MCF 10A (cell line): ENCODE results near the gene SYPL1. TPM values are rescaled to one million over a fixed set of nuclear protein-coding genes. Genes with fewer than 3 reads are reported as not detected.

Experiments
- BruUV-seq: library from RNA; stranded (reverse); fragments of 400-500 nt; replicated peaks from 2 replicates; lab custom pipeline; 2021; lab: Mats Ljungman, UMichigan
- CTCF ChIA-PET: fragments of 300-600 bp; sonication (Branson Sonifier 250); formaldehyde crosslinking; extraction: SDS; loops from one replicate; lab custom pipeline; 2021; ENCODE audit warnings: antibody characterized with exemption, inconsistent platforms; lab: Yijun Ruan, JAX
- POLR2A ChIA-PET: fragments of 300-600, 350-650 bp; sonication (Branson Sonifier 250); formaldehyde crosslinking; extraction: SDS; loops from one replicate; lab custom pipeline; 2020; ENCODE audit warnings: antibody characterized with exemption, inconsistent platforms; lab: Yijun Ruan, JAX
- DNase-seq: peaks from one replicate; pipeline ENCODE4 v3.0.0-alpha.2; 2018; ENCODE audit not compliant: unreplicated experiment
- H3K27ac Mint-ChIP-seq: one replicate; pipeline ENCODE4 v1.8.0; 2022; ENCODE audit warnings: mild to moderate bottlenecking, low read depth, mixed read lengths; ENCODE audit not compliant: unreplicated experiment
- H3K27me3 Mint-ChIP-seq: one replicate; pipeline ENCODE4 v1.8.0; 2022; ENCODE audit warnings: mixed read lengths; ENCODE audit not compliant: insufficient read depth, unreplicated experiment
- H3K36me3 Mint-ChIP-seq: one replicate; pipeline ENCODE4 v1.8.0; 2022; ENCODE audit warnings: mild to moderate bottlenecking, moderate library complexity, mixed read lengths; ENCODE audit not compliant: insufficient read depth, unreplicated experiment
- H3K4me1 Mint-ChIP-seq: one replicate; pipeline ENCODE4 v1.8.0; 2022; ENCODE audit warnings: mixed read lengths; ENCODE audit not compliant: insufficient read depth, unreplicated experiment
- H3K4me3 Mint-ChIP-seq: one replicate; pipeline ENCODE4 v1.8.0; 2022; ENCODE audit warnings: mild to moderate bottlenecking, moderate library complexity, mixed read lengths; ENCODE audit not compliant: unreplicated experiment
- H3K9me3 Mint-ChIP-seq: one replicate; pipeline ENCODE4 v1.8.0; 2022; ENCODE audit warnings: mixed read lengths; ENCODE audit not compliant: unreplicated experiment
- CTCF ChIP-seq: fragments of 200-600 bp; IDR thresholded peaks from one replicate; pipeline ENCODE4 v1.8.0; 2022; ENCODE audit warnings: antibody characterized with exemption, mild to moderate bottlenecking; ENCODE audit not compliant: unreplicated experiment
- intact Hi-C: fragments of 100-400 bp; cut with micrococcal nuclease; formaldehyde crosslinking; loops from 2 replicates; pipeline ENCODE4 v1.14.1; 2022
- total RNA-seq: library from RNA; stranded (reverse); gene quantifications from 2 replicates; pipeline ENCODE4 v1.2.3, GENCODE V29; 2022

SYPL1 gene
- total RNA-seq, 1 experiment from 2014 or later = 77.6 TPM

GRCh38 chr7:106049139-106049752 is 62.9 kb downstream of the SYPL1 start:
- no peak overlapping the region for H3K4me3 Mint-ChIP-seq
- H3K4me1 Mint-ChIP-seq = peaks cover 21% of the 10 kb centered on the region
- no peak overlapping the region for H3K27ac Mint-ChIP-seq
- no TSS peak for BruUV-seq
- H3K9me3 Mint-ChIP-seq = no peaks in the 10 kb centered on the region
- no peak for DNase-seq
- ChIA-PET CTCF (interaction anchor here (0.6 to 4.2 kb wide), 6 partner anchors 21 to 288 kb away, joined by 3 to 33 read pairs (median 5); no protein-coding TSS in a partner anchor), POLR2A (no interaction called here)
- intact Hi-C loops = no loop called here
- no peaks in the 10 kb centered on the region for H3K36me3 Mint-ChIP-seq
- peaks cover 24% of the 10 kb centered on the region for H3K27me3 Mint-ChIP-seq
- TF ChIP-seq CTCF = no peak

- BruUV-seq = no TSS peak
- Mint-ChIP-seq H3K9me3 (no peaks in the 10 kb centered on the region), H3K36me3 (no peaks in the 10 kb centered on the region), H3K27ac (no peak overlapping the region), H3K4me1 (peaks cover 21% of the 10 kb centered on the region), H3K27me3 (peaks cover 26% of the 10 kb centered on the region), H3K4me3 (no peak overlapping the region)
- ChIA-PET POLR2A (no interaction called here), CTCF (interaction anchor here (0.6 to 3.2 kb wide), 4 partner anchors 91 to 288 kb away, joined by 3 to 28 read pairs (median 11); no protein-coding TSS in a partner anchor)
- no peak for TF ChIP-seq CTCF
- DNase-seq = no peak
- intact Hi-C loops = no loop called here
Measured at GRCh38 chr7:106048706-106049020, 63.4 kb downstream of the SYPL1 start.

- H3K36me3 Mint-ChIP-seq = no peaks in the 10 kb centered on the region
- DNase-seq = no peak
- H3K27ac Mint-ChIP-seq = no peak overlapping the region
- H3K27me3 Mint-ChIP-seq = peaks cover 26% of the 10 kb centered on the region
- ChIA-PET CTCF (interaction anchor here (0.6 to 3.2 kb wide), 10 partner anchors 9 to 774 kb away, joined by 3 to 28 read pairs (median 4); no protein-coding TSS in a partner anchor), POLR2A (interaction anchor here (0.6 to 1.0 kb wide), 3 partner anchors 18 to 1034 kb away, joined by 3 read pairs; no protein-coding TSS in a partner anchor)
- BruUV-seq = no TSS peak
- H3K4me3 Mint-ChIP-seq = no peak overlapping the region
- intact Hi-C loops = no loop called here
- TF ChIP-seq CTCF = no peak
- no peaks in the 10 kb centered on the region for H3K9me3 Mint-ChIP-seq
- H3K4me1 Mint-ChIP-seq = peaks cover 21% of the 10 kb centered on the region
Measured at GRCh38 chr7:106047818-106048705, 64.0 kb downstream of the SYPL1 start.

GRCh38 chr7:106047184-106047583 is 64.9 kb downstream of the SYPL1 start:
- no peak for DNase-seq
- H3K9me3 Mint-ChIP-seq = no peaks in the 10 kb centered on the region
- no peak for TF ChIP-seq CTCF
- ChIA-PET POLR2A (interaction anchor here (0.7 to 1.2 kb wide), 6 partner anchors 9 to 287 kb away, joined by 3 to 4 read pairs (median 3); partner anchors contain the start of gene SYPL1), CTCF (interaction anchor here (0.6 to 3.2 kb wide), 11 partner anchors 10 to 773 kb away, joined by 3 to 28 read pairs (median 4); no protein-coding TSS in a partner anchor)
- peaks cover 29% of the 10 kb centered on the region for H3K4me1 Mint-ChIP-seq
- H3K36me3 Mint-ChIP-seq = no peaks in the 10 kb centered on the region
- intact Hi-C loops = no loop called here
- H3K4me3 Mint-ChIP-seq = no peak overlapping the region
- H3K27me3 Mint-ChIP-seq = peaks cover 26% of the 10 kb centered on the region
- H3K27ac Mint-ChIP-seq = no peak overlapping the region
- BruUV-seq = no TSS peak
